Measurements from ENCODE around the gene LRIG1.

The LRIG1 gene

DNA sequence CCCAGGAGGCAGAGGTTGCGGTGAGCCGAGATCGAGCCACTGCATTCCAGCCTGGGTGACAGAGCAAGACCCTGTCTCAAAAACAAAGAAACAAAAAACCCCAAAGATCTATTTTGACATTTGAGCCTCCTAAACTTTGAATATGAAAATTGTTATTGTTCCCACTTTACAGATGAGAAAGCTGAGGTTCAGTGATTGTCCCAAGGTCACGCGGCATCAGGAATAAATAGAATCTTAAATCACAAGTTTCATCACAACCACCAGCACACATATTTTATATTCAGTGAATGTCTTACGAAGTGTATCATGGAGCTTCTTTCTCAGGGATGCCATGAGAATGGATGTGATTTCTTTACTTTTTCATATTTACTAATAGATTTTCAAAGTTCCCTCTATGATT lies 5.3 kb upstream of the LRIG1 start:
- Histone ChIP-seq H3K27me3 (replicated peaks; ENCODE audit: control insufficient read depth, insufficient read depth, low read length, poor library complexity, severe bottlenecking) (no peaks in the 10 kb centered on the region), H3K4me3 (ENCODE audit: insufficient read depth, low read depth, low read length, poor library complexity, severe bottlenecking) (no peak overlapping the region), H3K9me3 (ENCODE audit: control insufficient read depth, low read length) (no peaks in the 10 kb centered on the region), H3K27ac (ENCODE audit: insufficient read depth, low read length, poor library complexity, severe bottlenecking) (no peak overlapping the region), H3K4me1 (ENCODE audit: control insufficient read depth, insufficient read depth, low read length, poor library complexity, severe bottlenecking) (peaks cover 15% of the 10 kb centered on the region), H3K36me3 (ENCODE audit: control insufficient read depth, insufficient read depth, low read length) (no peaks in the 10 kb centered on the region)
- no peak for DNase-seq

DNA sequence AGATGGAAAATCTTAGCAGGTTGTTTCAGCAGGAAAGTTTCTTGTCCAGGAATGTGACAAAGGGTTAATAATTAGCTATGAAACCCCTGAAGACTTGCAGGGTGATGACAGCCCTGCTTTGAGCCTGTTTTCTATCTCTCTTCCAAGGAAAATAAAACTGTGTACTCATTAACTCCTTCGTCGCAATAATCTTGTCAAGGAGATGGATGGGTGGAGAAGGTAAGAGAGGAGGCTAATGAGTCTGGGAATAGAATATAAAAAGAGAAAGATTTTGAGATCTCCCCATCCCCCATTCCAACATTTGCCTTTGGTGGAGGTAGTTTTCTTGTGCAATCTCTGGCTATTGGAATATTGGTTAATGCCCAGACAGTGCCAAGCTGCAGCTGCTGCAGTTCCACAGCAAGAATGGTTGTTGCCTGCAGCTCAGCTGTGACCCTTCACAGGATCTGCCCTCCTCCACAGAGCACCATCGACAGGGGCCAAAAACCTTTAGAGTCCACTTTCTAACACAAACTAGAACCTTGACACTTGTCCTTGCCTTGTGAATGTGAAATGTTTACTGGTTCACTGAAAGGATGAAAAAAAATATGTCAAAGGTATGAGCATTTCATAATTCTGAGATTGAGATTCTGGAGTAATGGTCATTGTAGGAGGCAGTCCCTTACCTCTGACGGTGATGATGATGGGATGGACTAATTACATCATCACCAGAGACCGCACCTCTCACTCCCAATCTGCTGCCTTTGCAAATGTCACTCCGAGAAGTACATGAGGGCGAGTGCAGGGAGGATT lies 4.2 kb upstream of the LRIG1 start:
- Histone ChIP-seq H3K4me3 (ENCODE audit: insufficient read depth, low read depth, low read length, poor library complexity, severe bottlenecking) (no peak overlapping the region), H3K27me3 (replicated peaks; ENCODE audit: control insufficient read depth, insufficient read depth, low read length, poor library complexity, severe bottlenecking) (no peaks in the 10 kb centered on the region), H3K9me3 (ENCODE audit: control insufficient read depth, low read length) (no peaks in the 10 kb centered on the region), H3K27ac (ENCODE audit: insufficient read depth, low read length, poor library complexity, severe bottlenecking) (no peak overlapping the region), H3K4me1 (ENCODE audit: control insufficient read depth, insufficient read depth, low read length, poor library complexity, severe bottlenecking) (peaks cover 15% of the 10 kb centered on the region), H3K36me3 (ENCODE audit: control insufficient read depth, insufficient read depth, low read length) (no peaks in the 10 kb centered on the region)
- no peak for DNase-seq

GRCh38 chr3:66502981-66503380 lies 2.2 kb upstream of the LRIG1 start:
- Histone ChIP-seq H3K27ac (ENCODE audit: insufficient read depth, low read length, poor library complexity, severe bottlenecking) (no peak overlapping the region), H3K4me3 (ENCODE audit: insufficient read depth, low read depth, low read length, poor library complexity, severe bottlenecking) (no peak overlapping the region), H3K9me3 (ENCODE audit: control insufficient read depth, low read length) (no peaks in the 10 kb centered on the region), H3K36me3 (ENCODE audit: control insufficient read depth, insufficient read depth, low read length) (no peaks in the 10 kb centered on the region), H3K4me1 (ENCODE audit: control insufficient read depth, insufficient read depth, low read length, poor library complexity, severe bottlenecking) (peaks cover 26% of the 10 kb centered on the region), H3K27me3 (replicated peaks; ENCODE audit: control insufficient read depth, insufficient read depth, low read length, poor library complexity, severe bottlenecking) (no peaks in the 10 kb centered on the region)
- DNase-seq: no peak

GRCh38 chr3:66502245-66502874 lies 1.5 kb upstream of the LRIG1 start:
- Histone ChIP-seq H3K27me3 (replicated peaks; ENCODE audit: control insufficient read depth, insufficient read depth, low read length, poor library complexity, severe bottlenecking) (no peaks in the 10 kb centered on the region), H3K36me3 (ENCODE audit: control insufficient read depth, insufficient read depth, low read length) (no peaks in the 10 kb centered on the region), H3K27ac (ENCODE audit: insufficient read depth, low read length, poor library complexity, severe bottlenecking) (no peak overlapping the region), H3K4me3 (ENCODE audit: insufficient read depth, low read depth, low read length, poor library complexity, severe bottlenecking) (no peak overlapping the region), H3K9me3 (ENCODE audit: control insufficient read depth, low read length) (no peaks in the 10 kb centered on the region), H3K4me1 (ENCODE audit: control insufficient read depth, insufficient read depth, low read length, poor library complexity, severe bottlenecking) (peaks cover 30% of the 10 kb centered on the region)
- no peak for DNase-seq

DNA sequence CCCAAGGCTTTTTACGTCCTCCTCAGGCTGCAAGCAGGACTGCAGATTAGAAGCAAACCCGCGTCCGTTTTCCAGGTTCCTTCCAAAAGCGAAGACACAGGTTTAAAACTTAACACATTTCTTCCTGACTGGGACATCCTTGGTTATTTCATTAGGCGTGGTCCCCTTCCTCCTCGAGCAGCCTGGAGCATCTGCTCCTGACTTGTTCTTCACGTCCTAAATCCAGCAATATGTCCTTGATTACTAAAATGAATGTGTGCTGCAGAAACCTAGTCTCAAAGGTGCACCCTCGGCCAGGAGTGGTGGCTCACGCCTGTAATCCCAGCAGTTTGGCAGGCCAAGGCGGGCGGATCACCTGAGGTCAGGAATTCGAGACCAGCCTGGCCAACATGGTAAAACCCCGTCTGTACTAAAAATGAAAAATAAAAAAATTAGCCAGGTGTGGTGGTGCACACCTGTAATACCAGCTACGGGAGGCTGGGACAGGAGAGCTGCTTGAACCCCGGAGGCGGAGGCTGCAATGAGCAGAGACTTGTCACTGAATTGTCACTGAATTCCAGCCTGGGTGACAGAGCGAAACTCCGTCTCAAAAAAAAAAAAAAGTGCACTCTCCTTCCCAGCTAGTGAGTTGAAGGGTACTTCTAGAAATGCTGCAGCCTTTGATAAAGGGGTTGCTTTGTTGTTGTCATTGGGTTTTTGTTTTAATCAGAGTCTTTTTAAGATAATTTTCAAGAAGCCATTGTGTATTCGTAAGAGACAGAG lies 842 bp upstream of the LRIG1 start:
- Histone ChIP-seq H3K4me3 (ENCODE audit: insufficient read depth, low read depth, low read length, poor library complexity, severe bottlenecking) (peak overlapping the region; percentile 27), H3K9me3 (ENCODE audit: control insufficient read depth, low read length) (no peaks in the 10 kb centered on the region), H3K36me3 (ENCODE audit: control insufficient read depth, insufficient read depth, low read length) (no peaks in the 10 kb centered on the region), H3K27ac (ENCODE audit: insufficient read depth, low read length, poor library complexity, severe bottlenecking) (peak overlapping the region; percentile 21), H3K4me1 (ENCODE audit: control insufficient read depth, insufficient read depth, low read length, poor library complexity, severe bottlenecking) (peaks cover 36% of the 10 kb centered on the region), H3K27me3 (replicated peaks; ENCODE audit: control insufficient read depth, insufficient read depth, low read length, poor library complexity, severe bottlenecking) (no peaks in the 10 kb centered on the region)
- DNase-seq: no peak

DNA sequence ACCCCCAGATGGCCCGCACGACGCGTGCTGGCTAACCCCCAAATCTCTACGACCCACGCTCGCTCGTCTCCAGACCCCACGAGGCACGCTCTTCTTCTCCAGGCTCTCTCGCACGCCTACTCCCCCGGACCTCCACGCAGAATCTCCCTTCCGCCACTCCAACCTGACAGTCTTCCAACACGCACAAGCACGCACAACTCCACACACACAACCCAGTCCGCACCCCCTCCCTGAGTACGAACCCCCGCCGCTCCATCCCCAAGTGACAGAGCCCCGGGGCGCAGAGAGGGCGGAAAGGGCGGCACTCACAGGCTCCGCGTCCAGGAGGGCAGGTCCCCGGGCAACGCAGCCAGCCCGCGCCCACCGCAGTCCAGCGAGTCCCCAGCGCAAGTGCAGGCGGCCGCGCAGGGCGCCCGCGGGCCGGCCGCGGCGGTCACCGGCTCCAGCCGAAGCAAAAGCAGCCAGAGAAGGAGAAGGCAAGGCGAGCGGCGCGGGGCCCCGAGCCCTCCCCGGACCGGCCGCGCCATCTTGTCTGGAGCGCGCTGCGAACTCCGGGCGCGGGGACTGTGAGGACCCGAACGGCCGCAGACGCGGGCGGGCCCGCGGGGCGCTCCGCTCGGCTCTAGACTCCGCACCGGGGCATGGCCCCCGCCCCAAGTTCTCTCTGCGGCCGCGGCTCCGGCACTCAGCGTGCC lies 794 bp downstream of the LRIG1 start:
- H3K4me3 ChIP-seq (ENCODE audit: insufficient read depth, low read depth, low read length, poor library complexity, severe bottlenecking): peak overlapping the region; percentile 74
- H3K9me3 ChIP-seq (ENCODE audit: control insufficient read depth, low read length): no peaks in the 10 kb centered on the region
- H3K4me1 ChIP-seq (ENCODE audit: control insufficient read depth, insufficient read depth, low read length, poor library complexity, severe bottlenecking): peaks cover 50% of the 10 kb centered on the region
- no peak for DNase-seq
- H3K36me3 ChIP-seq (ENCODE audit: control insufficient read depth, insufficient read depth, low read length): no peaks in the 10 kb centered on the region
- H3K27me3 ChIP-seq (replicated peaks; ENCODE audit: control insufficient read depth, insufficient read depth, low read length, poor library complexity, severe bottlenecking): no peaks in the 10 kb centered on the region
- peak overlapping the region; percentile 69 for H3K27ac ChIP-seq (ENCODE audit: insufficient read depth, low read length, poor library complexity, severe bottlenecking)

GRCh38 chr3:66498687-66499621 lies 1.9 kb downstream of the LRIG1 start:
- H3K4me3 ChIP-seq (ENCODE audit: insufficient read depth, low read depth, low read length, poor library complexity, severe bottlenecking): peak overlapping the region; percentile 74
- DNase-seq: no peak

DNA sequence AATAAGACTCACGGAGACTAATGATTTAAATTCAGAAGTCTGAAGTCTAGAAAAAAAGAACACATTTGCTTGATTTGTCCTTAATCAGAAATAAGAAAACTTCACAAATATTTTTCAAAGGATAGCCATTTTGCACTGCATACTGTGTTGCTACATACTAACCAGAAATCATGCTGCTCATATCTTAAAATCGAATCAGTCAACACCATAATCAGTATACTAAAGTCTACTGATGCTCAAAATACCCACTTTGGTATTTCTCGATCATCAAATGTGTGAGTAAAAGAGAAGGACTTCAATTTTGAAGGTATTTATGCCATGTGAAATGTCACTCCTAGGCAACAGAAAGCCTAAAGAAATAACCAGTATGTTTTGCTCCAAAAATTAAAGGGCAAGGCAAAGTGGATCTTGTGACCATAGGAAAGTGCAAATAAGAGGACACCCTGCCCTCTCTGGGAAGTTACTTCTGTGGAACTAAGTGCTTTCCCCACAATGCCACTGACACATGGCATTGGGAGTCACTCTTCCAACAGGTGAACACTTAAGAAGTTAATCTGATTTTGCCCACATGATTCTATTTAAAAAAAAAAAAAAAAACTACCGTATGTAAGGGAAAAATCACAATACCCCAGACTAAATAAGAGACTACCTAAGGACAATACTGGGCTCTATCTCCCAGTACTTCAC lies 2.7 kb downstream of the LRIG1 start:
- H3K4me3 ChIP-seq (ENCODE audit: insufficient read depth, low read depth, low read length, poor library complexity, severe bottlenecking): peak overlapping the region; percentile 74
- no peak for DNase-seq
- peaks cover 54% of the 10 kb centered on the region for H3K4me1 ChIP-seq (ENCODE audit: control insufficient read depth, insufficient read depth, low read length, poor library complexity, severe bottlenecking)
- H3K27me3 ChIP-seq (replicated peaks; ENCODE audit: control insufficient read depth, insufficient read depth, low read length, poor library complexity, severe bottlenecking): no peaks in the 10 kb centered on the region
- H3K36me3 ChIP-seq (ENCODE audit: control insufficient read depth, insufficient read depth, low read length): no peaks in the 10 kb centered on the region
- no peaks in the 10 kb centered on the region for H3K9me3 ChIP-seq (ENCODE audit: control insufficient read depth, low read length)
- H3K27ac ChIP-seq (ENCODE audit: insufficient read depth, low read length, poor library complexity, severe bottlenecking): no peak overlapping the region

More at GRCh38 chr3:66498687-66499621, 1.9 kb downstream of the LRIG1 start:
- no peaks in the 10 kb centered on the region for H3K27me3 ChIP-seq (replicated peaks; ENCODE audit: control insufficient read depth, insufficient read depth, low read length, poor library complexity, severe bottlenecking)
- peak overlapping the region; percentile 25 for H3K27ac ChIP-seq (ENCODE audit: insufficient read depth, low read length, poor library complexity, severe bottlenecking)
- H3K4me1 ChIP-seq (ENCODE audit: control insufficient read depth, insufficient read depth, low read length, poor library complexity, severe bottlenecking): peaks cover 52% of the 10 kb centered on the region
- H3K36me3 ChIP-seq (ENCODE audit: control insufficient read depth, insufficient read depth, low read length): no peaks in the 10 kb centered on the region
- no peaks in the 10 kb centered on the region for H3K9me3 ChIP-seq (ENCODE audit: control insufficient read depth, low read length)
